HG02870 (cell line): ENCODE results near the gene GABRA1.

Experiments
- ATAC-seq: cut with Tn5 transposase; IDR thresholded peaks from one replicate; pipeline ENCODE4 v1.9.1; 2021; ENCODE audit warnings: mild to moderate bottlenecking, moderate library complexity; ENCODE audit not compliant: unreplicated experiment

The GABRA1 gene

GRCh38 chr5:161847941-161848391 lies at the start of gene GABRA1:
GABRA1 (plus strand) TSS chr5:161848120; CDS start chr5:161850811, 2,691 bp downstream.
- ATAC-seq, result no peak

DNA sequence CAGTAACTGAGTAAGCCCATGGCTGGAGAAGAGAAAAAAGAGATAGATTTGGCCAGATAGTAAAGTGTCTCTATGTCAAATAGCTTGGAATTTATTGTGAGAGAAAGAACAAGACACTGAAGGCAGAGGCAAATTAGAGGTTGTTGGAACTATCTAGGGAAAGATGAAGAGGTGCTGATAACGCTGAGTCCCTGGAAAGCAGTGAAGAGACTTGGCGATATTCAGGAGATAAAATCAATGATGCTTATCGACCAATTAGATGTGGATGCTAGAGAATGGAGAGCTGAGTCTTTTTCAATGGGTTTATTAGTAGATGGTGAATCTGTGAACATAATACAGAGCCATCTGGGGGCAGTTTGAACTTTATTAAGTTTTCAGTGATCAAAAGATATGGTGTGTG lies 48.6 kb upstream of the GABRA1 start:
- ATAC-seq, result no peak

- ATAC-seq, result no peak
Measured at GRCh38 chr5:161804263-161804662, 43.7 kb upstream of the GABRA1 start.

DNA sequence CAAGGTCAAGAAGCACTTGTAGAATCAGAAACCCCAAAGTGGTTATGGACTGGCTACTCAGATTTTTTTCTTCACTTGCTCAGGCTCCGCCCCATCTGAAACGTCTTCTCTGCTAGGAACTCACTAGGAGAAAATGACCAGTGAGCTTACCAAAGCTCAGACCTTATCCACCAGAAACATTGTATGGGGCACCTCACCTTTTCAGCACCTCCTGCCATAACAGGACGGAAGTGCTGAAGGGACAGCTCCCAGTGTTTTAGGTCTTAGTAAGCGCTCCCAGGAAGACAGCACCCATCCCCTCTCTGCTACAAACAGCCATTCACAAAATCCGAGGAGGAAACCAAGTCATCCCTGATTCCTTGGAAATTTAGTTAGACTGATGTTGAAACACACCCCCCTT lies 1.2 kb upstream of the GABRA1 start:
- ATAC-seq, result no peak

DNA sequence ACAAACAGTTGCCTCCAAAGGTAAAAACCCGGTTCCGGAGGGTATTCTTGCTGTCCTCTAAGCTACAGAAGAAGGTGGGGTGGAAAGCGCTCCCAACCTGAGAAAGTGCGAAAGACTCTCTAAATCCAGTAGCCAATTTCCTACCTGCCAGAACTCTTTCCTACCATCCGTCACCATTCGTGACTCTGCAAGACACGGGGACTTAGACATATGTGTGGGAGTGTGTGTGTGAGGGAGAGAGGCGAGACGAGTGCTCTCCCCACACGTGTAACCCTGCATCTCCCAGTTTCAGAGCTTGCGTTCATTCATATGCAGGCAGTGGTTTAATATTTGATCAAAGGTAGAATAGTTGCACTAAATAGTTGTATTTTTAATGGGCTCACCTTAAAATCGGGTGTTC lies 473 bp upstream of the GABRA1 start:
- ATAC-seq, result no peak

GRCh38 chr5:161850491-161850890 lies 2.6 kb downstream of the GABRA1 start:
- ATAC-seq, result no peak

GRCh38 chr5:161851691-161852299 lies 3.9 kb downstream of the GABRA1 start:
- ATAC-seq, result no peak

DNA sequence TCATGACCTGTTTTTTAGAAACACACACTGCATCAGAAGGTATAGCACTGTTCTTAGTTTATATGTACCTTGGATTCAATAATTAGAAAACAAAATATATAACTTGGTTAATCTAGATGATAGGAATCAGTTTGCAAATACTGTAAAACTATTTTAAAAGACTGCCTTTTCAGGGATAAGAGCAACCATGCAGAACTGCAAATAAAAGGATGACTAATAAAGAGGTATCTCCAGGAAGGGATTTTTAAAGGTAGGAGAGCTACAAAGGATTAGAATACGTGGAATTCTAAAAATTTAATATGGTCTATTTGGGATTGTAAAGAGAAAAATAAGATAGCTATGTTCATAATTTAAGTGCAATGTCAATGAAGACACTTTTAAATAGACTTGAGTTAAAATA lies 9.4 kb downstream of the GABRA1 start:
- ATAC-seq, result no peak

GRCh38 chr5:161863259-161863658 lies 15.3 kb downstream of the GABRA1 start:
- no peak for ATAC-seq

DNA sequence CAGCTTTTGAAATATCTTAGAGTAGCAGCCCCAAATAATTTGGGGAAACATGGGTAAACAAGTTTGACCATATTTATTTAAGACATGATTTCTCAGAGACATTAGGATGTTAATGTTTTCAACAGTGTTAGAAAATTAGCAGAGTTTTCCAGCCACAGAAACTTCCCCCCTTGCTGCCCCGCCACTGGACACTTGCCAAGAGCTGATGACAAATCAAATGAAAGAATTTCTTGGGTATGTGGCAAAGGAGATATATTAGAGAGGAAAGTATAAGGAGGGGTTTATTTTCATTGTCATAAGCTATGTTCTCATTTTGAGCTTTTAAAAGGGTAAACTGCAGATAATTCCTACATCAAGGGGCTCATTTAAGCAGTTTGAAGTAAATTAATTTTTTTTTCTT lies 15.9 kb downstream of the GABRA1 start:
- no peak for ATAC-seq

GRCh38 chr5:161865510-161865909 lies 17.6 kb downstream of the GABRA1 start:
- ATAC-seq, result no peak

GRCh38 chr5:161889971-161890370 lies 42.1 kb downstream of the GABRA1 start:
- ATAC-seq, result no peak

DNA sequence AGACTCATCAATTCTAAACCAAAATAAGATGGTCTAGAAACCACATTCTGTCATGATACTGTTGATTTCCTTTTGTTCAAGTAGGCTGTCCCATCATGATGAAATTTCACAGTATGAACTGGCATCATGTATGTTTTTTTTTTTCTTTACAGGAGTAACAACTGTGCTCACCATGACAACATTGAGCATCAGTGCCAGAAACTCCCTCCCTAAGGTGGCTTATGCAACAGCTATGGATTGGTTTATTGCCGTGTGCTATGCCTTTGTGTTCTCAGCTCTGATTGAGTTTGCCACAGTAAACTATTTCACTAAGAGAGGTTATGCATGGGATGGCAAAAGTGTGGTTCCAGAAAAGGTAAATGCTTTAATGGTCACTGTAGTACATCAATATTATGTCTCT lies 47.6 kb downstream of the GABRA1 start:
- ATAC-seq, result no peak

DNA sequence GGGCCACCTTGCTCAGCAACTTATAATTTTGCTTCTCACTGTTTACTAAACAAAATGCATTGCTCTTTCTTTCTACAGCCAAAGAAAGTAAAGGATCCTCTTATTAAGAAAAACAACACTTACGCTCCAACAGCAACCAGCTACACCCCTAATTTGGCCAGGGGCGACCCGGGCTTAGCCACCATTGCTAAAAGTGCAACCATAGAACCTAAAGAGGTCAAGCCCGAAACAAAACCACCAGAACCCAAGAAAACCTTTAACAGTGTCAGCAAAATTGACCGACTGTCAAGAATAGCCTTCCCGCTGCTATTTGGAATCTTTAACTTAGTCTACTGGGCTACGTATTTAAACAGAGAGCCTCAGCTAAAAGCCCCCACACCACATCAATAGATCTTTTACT lies 49.1 kb downstream of the GABRA1 start:
- ATAC-seq, result no peak

DNA sequence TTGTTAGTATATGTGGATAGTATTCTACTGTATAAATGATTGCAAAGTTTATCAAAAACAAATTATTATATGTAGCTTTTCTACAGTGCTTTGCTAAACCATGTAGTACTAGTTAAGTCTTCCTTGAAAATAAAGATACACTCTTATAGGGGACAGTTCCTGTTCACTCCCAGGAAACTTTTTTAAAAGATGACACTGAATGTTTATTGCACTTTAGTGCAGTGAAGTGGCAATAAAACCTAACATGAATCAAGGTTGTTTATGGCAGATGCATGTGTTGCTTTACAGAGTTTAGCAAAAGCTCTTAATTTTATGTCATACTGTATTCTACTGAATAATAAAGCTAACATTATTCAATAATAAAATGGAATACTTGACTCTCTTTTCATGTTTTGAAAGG lies 51.7 kb downstream of the GABRA1 start:
- ATAC-seq, result no peak

- no peak for ATAC-seq
Measured at GRCh38 chr5:161900981-161901380, 53.1 kb downstream of the GABRA1 start.

GRCh38 chr5:161921781-161922180 lies 73.9 kb downstream of the GABRA1 start:
- ATAC-seq, result no peak

DNA sequence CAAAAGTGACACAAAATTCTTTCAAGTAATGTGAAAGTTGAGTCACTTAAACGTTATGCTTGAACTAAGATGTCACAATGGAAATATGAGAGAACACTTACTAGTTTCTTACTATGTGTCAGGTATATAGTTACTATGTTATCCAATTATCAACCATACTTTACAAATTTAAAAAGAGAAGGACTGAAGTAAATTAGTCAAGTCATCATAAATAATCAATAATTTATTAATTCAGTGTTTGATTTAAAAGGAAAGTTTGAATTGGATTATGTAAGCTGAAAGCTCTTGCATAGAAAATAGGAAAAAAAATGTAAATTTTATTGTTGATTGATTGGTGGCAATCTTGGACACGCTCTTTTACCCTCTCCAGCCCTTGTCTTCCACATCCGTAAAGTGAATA lies 76.3 kb downstream of the GABRA1 start:
- ATAC-seq, result no peak

- no peak for ATAC-seq
Measured at GRCh38 chr5:161925960-161926359, 78.0 kb downstream of the GABRA1 start.

DNA sequence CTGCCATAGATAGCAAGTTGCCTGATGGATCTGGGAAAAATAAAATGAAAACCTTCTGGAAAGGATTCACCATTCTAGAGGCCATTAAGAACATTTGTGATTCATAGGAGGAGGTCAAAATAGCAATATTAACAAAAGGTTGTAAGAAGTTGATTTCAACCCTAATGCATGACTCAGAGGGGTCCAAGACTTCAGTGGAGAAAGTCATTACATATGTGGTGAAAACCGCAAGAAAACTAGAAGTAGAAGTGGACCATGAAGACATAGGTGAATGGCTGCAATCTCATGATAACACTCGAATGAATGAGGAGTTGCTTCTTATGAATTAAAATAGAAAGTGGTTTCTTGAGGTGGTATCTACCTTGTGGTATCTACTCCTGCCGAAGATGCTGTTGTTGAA lies 86.6 kb downstream of the GABRA1 start:
- no peak for ATAC-seq

GRCh38 chr5:161944974-161945373 lies 97.1 kb downstream of the GABRA1 start:
- no peak for ATAC-seq

DNA sequence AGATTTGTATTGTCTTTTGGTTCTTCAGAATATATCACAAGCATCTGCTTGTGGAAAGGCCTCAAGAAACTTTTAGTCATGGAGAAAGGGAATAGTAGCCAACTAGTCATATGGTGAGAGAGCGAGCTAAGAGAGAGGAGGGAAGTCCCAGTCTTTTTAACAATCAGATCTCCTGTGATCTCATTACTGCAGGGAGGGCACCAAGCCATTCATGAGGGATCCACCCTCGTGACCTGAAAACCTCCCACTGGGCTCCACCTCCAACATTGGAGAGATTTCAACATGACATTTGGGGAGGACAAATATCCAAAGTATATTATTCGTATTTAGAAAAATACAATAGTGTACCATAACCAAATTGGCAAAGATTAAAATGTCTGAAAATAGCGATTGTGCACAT lies 99.0 kb downstream of the GABRA1 start:
- ATAC-seq, result no peak
